Keratinocyte (primary cell): ENCODE data around the gene SLC25A21. TPM values are rescaled to one million over a fixed set of nuclear protein-coding genes. Genes with fewer than 3 reads are reported as not detected.

ENCODE experiments used
- DNase-seq: peaks from one replicate; pipeline ENCODE4 v3.0.0-alpha.2; 2011; ENCODE audit warnings: low read depth, missing footprints, low spot score
- FAIRE-seq: peaks from 2 replicates; lab custom pipeline; 2011; peaks lifted over from hg19 to GRCh38; lab: Jason Lieb, UNC
- H2AFZ ChIP-seq: 2 replicates; pipeline ENCODE4 v1.6.0; 2012; ENCODE audit warnings: low read length, control low read depth, inconsistent platforms; ENCODE audit not compliant: control insufficient read depth
- H3K27ac ChIP-seq: 2 replicates; pipeline ENCODE4 v1.5.1; 2011; ENCODE audit warnings: low read length; ENCODE audit not compliant: control insufficient read depth, insufficient read depth
- H3K27me3 ChIP-seq: 3 replicates; pipeline ENCODE4 v1.6.0; 2011; ENCODE audit warnings: low read length; ENCODE audit not compliant: control insufficient read depth, insufficient read depth; ENCODE audit errors: extremely low read depth
- H3K36me3 ChIP-seq, 2 experiments: 2 replicates in 1 of 2; 3 replicates in 1 of 2; pipeline ENCODE4 v1.5.1; 2011; ENCODE audit warnings: low read length in 2 of 2, mild to moderate bottlenecking in 1 of 2; ENCODE audit not compliant: control insufficient read depth in 2 of 2, insufficient read depth in 2 of 2; ENCODE audit errors: extremely low read depth in 1 of 2
- H3K4me1 ChIP-seq: 3 replicates; pipeline ENCODE4 v1.5.1; 2011; ENCODE audit warnings: low read length; ENCODE audit not compliant: control insufficient read depth, insufficient read depth; ENCODE audit errors: extremely low read depth
- H3K4me2 ChIP-seq: 3 replicates; pipeline ENCODE4 v1.6.0; 2011; ENCODE audit warnings: low read depth, low read length; ENCODE audit not compliant: control insufficient read depth, insufficient read depth; ENCODE audit errors: extremely low read depth
- H3K4me3 ChIP-seq, 3 experiments: fragments of 200-600 bp in 1 of 3; sonication (generic) in 1 of 3; 2 replicates in 2 of 3; 3 replicates in 1 of 3; pipeline ENCODE4 v1.5.1; 2011 to 2016; ENCODE audit warnings: low read length in 3 of 3, mild to moderate bottlenecking in 3 of 3, control low read depth in 2 of 3, inconsistent platforms in 1 of 3, low read depth in 1 of 3, mixed read lengths in 1 of 3, mixed run types in 1 of 3, moderate library complexity in 1 of 3; ENCODE audit not compliant: control insufficient read depth in 2 of 3, insufficient read depth in 2 of 3; ENCODE audit errors: extremely low read depth in 1 of 3
- H3K79me2 ChIP-seq: 2 replicates; pipeline ENCODE4 v1.6.0; 2012; ENCODE audit warnings: low read length; ENCODE audit not compliant: control insufficient read depth, insufficient read depth
- H3K9ac ChIP-seq: 3 replicates; pipeline ENCODE4 v1.6.0; 2011; ENCODE audit warnings: low read length; ENCODE audit not compliant: control insufficient read depth, insufficient read depth; ENCODE audit errors: extremely low read depth
- H3K9me1 ChIP-seq: 3 replicates; pipeline ENCODE4 v1.6.0; 2011; ENCODE audit warnings: low read length; ENCODE audit not compliant: control insufficient read depth, insufficient read depth; ENCODE audit errors: extremely low read depth
- H3K9me3 ChIP-seq: 2 replicates; pipeline ENCODE4 v1.5.1; 2012; ENCODE audit warnings: low read depth, low read length; ENCODE audit not compliant: control insufficient read depth
- H4K20me1 ChIP-seq: 3 replicates; pipeline ENCODE4 v1.6.0; 2011; ENCODE audit warnings: low read length; ENCODE audit not compliant: control insufficient read depth, insufficient read depth; ENCODE audit errors: extremely low read depth
- CTCF ChIP-seq, 3 experiments: IDR thresholded peaks in 1 of 3; conservative IDR thresholded peaks in 1 of 3; optimal IDR thresholded peaks in 1 of 3; 2 replicates in 2 of 3; 3 replicates in 1 of 3; pipeline versions ENCODE3 to v1.5.1; 2011; ENCODE audit warnings: low read length in 3 of 3, mild to moderate bottlenecking in 3 of 3, moderate library complexity in 2 of 3, control low read depth in 1 of 3, inconsistent platforms in 1 of 3; ENCODE audit not compliant: insufficient read depth in 2 of 3; ENCODE audit errors: extremely low read depth in 1 of 3
- EZH2 ChIP-seq: IDR thresholded peaks from one replicate; pipeline ENCODE4 v1.6.1; 2012; ENCODE audit warnings: inconsistent platforms, mild to moderate bottlenecking, low read length, moderate library complexity
- dilution Hi-C: fragments of 300-500 bp; cut with MboI; formaldehyde crosslinking; loops from one replicate; pipeline ENCODE4 v1.7.0; 2020; ENCODE audit warnings: low sequenced_read_pairs; ENCODE audit not compliant: extremely low pct_ligation_motif_present
- polyA plus RNA-seq, 5 experiments: library from polyadenylated mRNA; depleted of rRNA in 3 of 5; stranded (reverse) in 3 of 5; stranded (forward) in 1 of 5; unstranded in 1 of 5; fragments of >200 nt; gene quantifications; 1 replicate in 1 of 5; 2 replicates in 3 of 5; 3 replicates in 1 of 5; pipeline versions ENCODE4 v1.2.1 to v1.2.3, GENCODE V29; 2011 to 2012; ENCODE audit warnings: missing spikeins in 2 of 5, low read depth in 1 of 5, low replicate concordance in 1 of 5

The SLC25A21 gene
- polyA plus RNA-seq, 1 donor (not counting 4 experiments of a cell fraction or from before 2014, with no cell fraction given) = 0.66 TPM

- H3K4me1 ChIP-seq = no peaks in the 10 kb centered on the region
- H3K9ac ChIP-seq = no peak overlapping the region
- H3K9me3 ChIP-seq = no peaks in the 10 kb centered on the region
- no peak overlapping the region for H3K4me2 ChIP-seq
- no peaks in the 10 kb centered on the region for H3K27me3 ChIP-seq
- no peak overlapping the region for H3K27ac ChIP-seq
- no peak for TF ChIP-seq CTCF (optimal IDR thresholded peaks at IDR 0.05 in 1 of 3, IDR thresholded peaks at IDR 0.05 in 1 of 3, conservative IDR thresholded peaks at IDR 0.05 in 1 of 3; ENCODE audit: extremely low read depth in 1 of 3, insufficient read depth in 2 of 3, low read length in 3 of 3)
- TF ChIP-seq EZH2 = no peak
- H3K9me1 ChIP-seq = no peaks in the 10 kb centered on the region
- DNase-seq (no peak), FAIRE-seq (no peak)
- dilution Hi-C loops = no loop called here
- no peak overlapping the region for H2AFZ ChIP-seq
- no peaks in the 10 kb centered on the region for H3K36me3 ChIP-seq
- H3K79me2 ChIP-seq = no peaks in the 10 kb centered on the region
- H4K20me1 ChIP-seq = no peaks in the 10 kb centered on the region
- no peak overlapping the region for H3K4me3 ChIP-seq
Observed at GRCh38 chr14:37129047-37129446, 43.4 kb downstream of the SLC25A21 start.

- DNase-seq (no peak), FAIRE-seq (no peak)
- dilution Hi-C loops = loop anchor here (25.0 kb wide), 1 partner anchor 487 kb away; no protein-coding TSS in a partner anchor
- Histone ChIP-seq H3K4me1 (peaks cover 7% of the 10 kb centered on the region), H3K9me3 (no peaks in the 10 kb centered on the region), H3K79me2 (no peaks in the 10 kb centered on the region), H3K27me3 (no peaks in the 10 kb centered on the region), H3K9me1 (no peaks in the 10 kb centered on the region), H3K4me3 (no peak overlapping the region), H4K20me1 (no peaks in the 10 kb centered on the region), H3K9ac (no peak overlapping the region), H3K36me3 (no peaks in the 10 kb centered on the region), H2AFZ (no peak overlapping the region), H3K4me2 (no peak overlapping the region), H3K27ac (no peak overlapping the region)
- TF ChIP-seq EZH2 (no peak), CTCF (optimal IDR thresholded peaks at IDR 0.05 in 1 of 3, IDR thresholded peaks at IDR 0.05 in 1 of 3, conservative IDR thresholded peaks at IDR 0.05 in 1 of 3; ENCODE audit: extremely low read depth in 1 of 3, insufficient read depth in 2 of 3, low read length in 3 of 3) (peak in 2 of 3 experiments; percentile 14 to 51)
Observed at GRCh38 chr14:37124614-37125013, 47.8 kb downstream of the SLC25A21 start.
